Fibroblast of lung (primary cell): ENCODE measurements around the gene SPARC. TPM values are rescaled to one million over a fixed set of nuclear protein-coding genes. Genes with fewer than 3 reads are reported as not detected.

ENCODE experiments used
- DNase-seq, 2 donors: peaks; one replicate each; pipeline versions ENCODE4 v3.0.0 to v3.0.0-alpha.2; 2010; ENCODE audit warnings: low read depth in 2 of 2
- H2AFZ ChIP-seq: 2 replicates; pipeline ENCODE4 v1.5.1; 2012; ENCODE audit warnings: low read length, control low read depth, inconsistent platforms
- H3K27ac ChIP-seq: 2 replicates; pipeline ENCODE4 v1.5.1; 2011; ENCODE audit warnings: low read length, control low read depth; ENCODE audit not compliant: insufficient read depth
- H3K27me3 ChIP-seq: 2 replicates; pipeline ENCODE4 v1.5.1; 2011; ENCODE audit warnings: mild to moderate bottlenecking, low read length; ENCODE audit not compliant: control insufficient read depth, insufficient read depth
- H3K36me3 ChIP-seq: 2 replicates; pipeline ENCODE4 v1.5.1; 2011; ENCODE audit warnings: low read length; ENCODE audit not compliant: control insufficient read depth, insufficient read depth
- H3K4me1 ChIP-seq: 2 replicates; pipeline ENCODE4 v1.5.1; 2011; ENCODE audit warnings: low read length; ENCODE audit not compliant: control insufficient read depth, insufficient read depth; ENCODE audit errors: extremely low read depth
- H3K4me2 ChIP-seq: 2 replicates; pipeline ENCODE4 v1.5.1; 2011; ENCODE audit warnings: low read length, control low read depth; ENCODE audit not compliant: insufficient read depth; ENCODE audit errors: extremely low read depth
- H3K4me3 ChIP-seq, 4 experiments: fragments of 200-600 bp in 1 of 4; sonication (generic) in 1 of 4; replicated peaks in 1 of 4; 2 replicates each; pipeline ENCODE4 v1.5.1; 2011 to 2016; ENCODE audit warnings: low read length in 4 of 4, low read depth in 3 of 4, mild to moderate bottlenecking in 3 of 4, control low read depth in 2 of 4, inconsistent platforms in 1 of 4, mixed read lengths in 1 of 4; ENCODE audit not compliant: insufficient read depth in 1 of 4; ENCODE audit errors: control extremely low read depth in 1 of 4
- H3K79me2 ChIP-seq: 2 replicates; pipeline ENCODE4 v1.5.1; 2012; ENCODE audit warnings: mild to moderate bottlenecking, low read length, inconsistent platforms; ENCODE audit not compliant: control insufficient read depth, insufficient read depth
- H3K9ac ChIP-seq: 2 replicates; pipeline ENCODE4 v1.5.1; 2011; ENCODE audit warnings: mild to moderate bottlenecking, low read length, control low read depth; ENCODE audit not compliant: insufficient read depth
- H3K9me3 ChIP-seq: 2 replicates; pipeline ENCODE4 v1.5.1; 2012; ENCODE audit warnings: low read depth, low read length; ENCODE audit not compliant: control insufficient read depth, insufficient read depth
- H4K20me1 ChIP-seq: 2 replicates; pipeline ENCODE4 v1.5.1; 2011; ENCODE audit warnings: low read length; ENCODE audit not compliant: control insufficient read depth, insufficient read depth; ENCODE audit errors: extremely low read depth
- EZH2 ChIP-seq: IDR thresholded peaks from 2 replicates; pipeline ENCODE4 v1.5.1; 2012; ENCODE audit warnings: low read length, control low read depth, mild to moderate bottlenecking; ENCODE audit errors: missing control alignments
- polyA plus RNA-seq, 2 donors: library from polyadenylated mRNA; depleted of rRNA in 1 of 2; stranded (reverse) in 1 of 2; unstranded in 1 of 2; fragments of >200 nt; gene quantifications; 2 replicates each; pipeline ENCODE4 v1.2.1, GENCODE V29; 2011 to 2012; ENCODE audit warnings: missing spikeins in 1 of 2
- total RNA-seq: library from RNA; depleted of rRNA; stranded (reverse); fragments of >200 nt; gene quantifications from 2 replicates; pipeline ENCODE4 v1.2.1, GENCODE V29; 2014
- TF ChIP-seq, protein P1 (sequence below), 2 donors: IDR thresholded peaks in 1 of 2; conservative IDR thresholded peaks in 1 of 2; 1 replicate in 1 of 2; 2 replicates in 1 of 2; pipeline ENCODE4 v1.5.1; 2011 to 2012; ENCODE audit warnings: low read length in 2 of 2, control low read depth in 1 of 2, inconsistent platforms in 1 of 2, low read depth in 1 of 2, mild to moderate bottlenecking in 1 of 2

The SPARC gene
- total and polyA plus RNA-seq, 2 donors (not counting 1 experiment from before 2014, with no cell fraction given) = 408 to 6,513 TPM

DNA sequence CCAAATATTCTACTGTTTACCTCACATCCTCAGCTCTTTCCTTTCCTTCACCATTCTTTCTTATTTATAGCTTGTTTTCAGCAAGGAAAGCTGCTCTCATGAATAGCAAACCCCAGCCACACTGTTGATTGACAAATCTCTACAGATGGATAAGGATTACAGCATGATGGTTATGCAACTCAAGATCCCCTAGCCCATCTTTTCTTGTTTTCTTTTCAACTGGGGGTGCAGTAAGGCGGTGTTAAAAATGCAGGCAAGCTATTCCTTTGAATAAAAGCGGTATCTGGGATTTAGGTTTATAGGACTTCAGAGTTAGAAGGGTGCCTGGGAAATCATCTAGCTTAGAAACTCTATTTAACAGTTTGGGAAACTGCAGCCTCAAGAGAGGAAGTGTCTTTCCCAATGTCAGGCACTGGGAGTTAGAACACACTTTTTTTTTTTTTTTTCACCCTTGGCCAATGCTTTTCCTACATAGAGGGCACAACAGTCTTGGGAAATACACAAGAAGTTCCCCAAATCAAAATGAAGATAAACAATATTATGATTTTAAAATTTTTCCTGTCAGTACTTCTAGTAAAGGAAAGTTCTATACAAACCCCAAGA, 2.6 kb downstream of the SPARC start:
- Histone ChIP-seq H3K79me2 (peaks cover 77% of the 10 kb centered on the region), H4K20me1 (peaks cover 2% of the 10 kb centered on the region), H3K9ac (peak overlapping the region; percentile 94), H3K9me3 (no peaks in the 10 kb centered on the region), H3K36me3 (peaks cover 5% of the 10 kb centered on the region), H3K4me2 (peak overlapping the region; percentile 95), H3K4me1 (peaks cover 36% of the 10 kb centered on the region), H3K27ac (peak overlapping the region; percentile 99), H3K27me3 (no peaks in the 10 kb centered on the region), H2AFZ (no peak overlapping the region), H3K4me3 (peak overlapping the region; percentile 87 to 97 (median 94))
- peak in 1 of 2 donors; percentile 48 for DNase-seq
- TF ChIP-seq EZH2 = no peak
- TF ChIP-seq, protein P1, sequence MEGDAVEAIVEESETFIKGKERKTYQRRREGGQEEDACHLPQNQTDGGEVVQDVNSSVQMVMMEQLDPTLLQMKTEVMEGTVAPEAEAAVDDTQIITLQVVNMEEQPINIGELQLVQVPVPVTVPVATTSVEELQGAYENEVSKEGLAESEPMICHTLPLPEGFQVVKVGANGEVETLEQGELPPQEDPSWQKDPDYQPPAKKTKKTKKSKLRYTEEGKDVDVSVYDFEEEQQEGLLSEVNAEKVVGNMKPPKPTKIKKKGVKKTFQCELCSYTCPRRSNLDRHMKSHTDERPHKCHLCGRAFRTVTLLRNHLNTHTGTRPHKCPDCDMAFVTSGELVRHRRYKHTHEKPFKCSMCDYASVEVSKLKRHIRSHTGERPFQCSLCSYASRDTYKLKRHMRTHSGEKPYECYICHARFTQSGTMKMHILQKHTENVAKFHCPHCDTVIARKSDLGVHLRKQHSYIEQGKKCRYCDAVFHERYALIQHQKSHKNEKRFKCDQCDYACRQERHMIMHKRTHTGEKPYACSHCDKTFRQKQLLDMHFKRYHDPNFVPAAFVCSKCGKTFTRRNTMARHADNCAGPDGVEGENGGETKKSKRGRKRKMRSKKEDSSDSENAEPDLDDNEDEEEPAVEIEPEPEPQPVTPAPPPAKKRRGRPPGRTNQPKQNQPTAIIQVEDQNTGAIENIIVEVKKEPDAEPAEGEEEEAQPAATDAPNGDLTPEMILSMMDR (conservative IDR thresholded peaks at IDR 0.05 in 1 of 2, IDR thresholded peaks at IDR 0.05 in 1 of 2; ENCODE audit: low read depth in 1 of 2, low read length in 2 of 2) = no peak

DNA sequence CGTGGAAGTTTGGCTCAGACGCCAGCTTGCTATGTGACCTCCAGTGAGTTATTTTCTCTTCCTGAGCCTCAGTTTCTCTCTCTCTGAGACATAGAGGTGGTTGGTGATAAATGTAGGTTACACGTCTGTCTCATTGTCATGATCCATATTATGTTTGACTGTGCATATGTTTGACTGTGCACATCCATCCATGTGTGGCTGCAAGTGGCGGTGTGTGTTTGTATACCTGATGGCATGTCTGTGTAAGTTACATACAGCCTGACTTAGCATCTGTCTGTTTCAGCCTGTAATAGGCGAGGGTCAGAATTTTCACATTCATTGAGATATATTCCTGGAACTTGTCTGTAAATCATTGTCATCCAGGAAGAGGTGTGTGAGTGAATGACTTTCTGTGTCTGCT, 3.3 kb downstream of the SPARC start:
- peak; percentile 3 to 19 for DNase-seq
- Histone ChIP-seq H3K79me2 (peaks cover 83% of the 10 kb centered on the region), H3K9me3 (no peaks in the 10 kb centered on the region), H2AFZ (no peak overlapping the region), H4K20me1 (peaks cover 2% of the 10 kb centered on the region), H3K4me1 (peaks cover 39% of the 10 kb centered on the region), H3K27me3 (no peaks in the 10 kb centered on the region), H3K27ac (peak overlapping the region; percentile 99), H3K9ac (peak overlapping the region; percentile 21), H3K4me3 (peak overlapping the region; percentile 87 to 97 (median 94)), H3K4me2 (peak overlapping the region; percentile 95), H3K36me3 (peaks cover 5% of the 10 kb centered on the region)
- TF ChIP-seq, protein P1 (conservative IDR thresholded peaks at IDR 0.05 in 1 of 2, IDR thresholded peaks at IDR 0.05 in 1 of 2; ENCODE audit: low read depth in 1 of 2, low read length in 2 of 2) = no peak

DNA sequence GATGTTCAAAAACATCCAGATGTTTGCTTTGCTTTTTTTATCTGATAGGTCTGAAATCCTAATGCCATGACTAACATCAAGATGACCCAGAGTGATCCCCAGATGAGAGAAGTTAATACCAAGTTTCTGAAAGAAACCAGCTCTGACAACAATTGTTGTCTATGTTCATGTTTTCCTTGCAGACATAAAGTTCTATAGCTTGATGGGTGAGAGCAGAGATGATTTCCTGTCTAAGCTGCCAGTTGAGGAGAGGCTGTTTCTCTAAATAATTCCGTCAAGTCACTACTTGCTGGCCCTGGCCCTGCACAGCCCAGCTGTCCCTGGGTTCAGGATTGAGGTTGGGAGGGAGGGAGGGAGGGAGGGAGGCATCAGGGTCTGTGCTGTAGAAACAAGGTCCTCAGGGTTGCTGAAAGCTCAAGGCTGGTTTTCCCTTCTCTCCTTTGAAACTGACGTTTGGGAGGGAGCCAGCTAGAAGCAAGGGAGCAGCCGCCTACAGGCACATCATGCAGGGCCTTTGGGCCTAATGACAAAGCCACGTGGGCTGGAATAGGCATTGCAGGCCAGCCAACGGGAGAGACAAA, 3.9 kb downstream of the SPARC start:
- Histone ChIP-seq H3K36me3 (peaks cover 5% of the 10 kb centered on the region), H3K9ac (peak overlapping the region; percentile 21), H3K27ac (peak overlapping the region; percentile 99), H3K9me3 (no peaks in the 10 kb centered on the region), H3K27me3 (no peaks in the 10 kb centered on the region), H3K4me2 (peak overlapping the region; percentile 95), H4K20me1 (peaks cover 2% of the 10 kb centered on the region), H3K4me3 (peak overlapping the region; percentile 87 to 97 (median 94)), H2AFZ (no peak overlapping the region), H3K79me2 (peaks cover 89% of the 10 kb centered on the region), H3K4me1 (peaks cover 44% of the 10 kb centered on the region)
- DNase-seq = peak; percentile 55 to 71
- TF ChIP-seq EZH2 = no peak
- TF ChIP-seq, protein P1 (conservative IDR thresholded peaks at IDR 0.05 in 1 of 2, IDR thresholded peaks at IDR 0.05 in 1 of 2; ENCODE audit: low read depth in 1 of 2, low read length in 2 of 2) = peak in 1 of 2 donors; percentile 4
